ENCODE data around the gene SEMA4D.
A peak's percentile ranks its signal among the peaks of the same experiment; 100 is the strongest.

The SEMA4D gene

DNA sequence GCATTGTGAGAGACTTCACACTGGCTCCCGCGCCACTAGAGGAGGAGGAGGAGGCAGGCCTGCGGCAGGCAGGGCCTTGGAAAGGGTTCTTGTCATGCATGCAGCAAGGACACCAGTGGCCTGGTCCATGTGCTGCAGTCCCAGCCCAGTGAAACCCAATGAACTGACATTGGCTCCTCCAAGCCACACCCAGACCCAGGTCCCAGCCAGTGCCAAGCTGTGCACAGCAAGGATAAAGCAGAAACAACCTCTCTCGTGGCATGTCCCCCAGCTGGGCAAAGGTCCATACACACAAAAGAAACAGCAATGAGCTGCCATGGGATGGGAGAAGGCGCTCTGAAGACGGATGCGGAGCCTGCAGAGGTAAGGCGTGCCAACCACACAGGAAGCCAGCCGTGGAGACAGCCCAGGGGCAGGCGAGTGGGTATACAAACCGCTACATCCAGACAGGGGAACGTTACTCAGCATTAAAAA is 89.2 kb downstream of the SEMA4D start:
- no peak overlapping the region for H3K4me3 ChIP-seq (ENCODE audit: low read depth, low read length)
- TF ChIP-seq, protein P1, sequence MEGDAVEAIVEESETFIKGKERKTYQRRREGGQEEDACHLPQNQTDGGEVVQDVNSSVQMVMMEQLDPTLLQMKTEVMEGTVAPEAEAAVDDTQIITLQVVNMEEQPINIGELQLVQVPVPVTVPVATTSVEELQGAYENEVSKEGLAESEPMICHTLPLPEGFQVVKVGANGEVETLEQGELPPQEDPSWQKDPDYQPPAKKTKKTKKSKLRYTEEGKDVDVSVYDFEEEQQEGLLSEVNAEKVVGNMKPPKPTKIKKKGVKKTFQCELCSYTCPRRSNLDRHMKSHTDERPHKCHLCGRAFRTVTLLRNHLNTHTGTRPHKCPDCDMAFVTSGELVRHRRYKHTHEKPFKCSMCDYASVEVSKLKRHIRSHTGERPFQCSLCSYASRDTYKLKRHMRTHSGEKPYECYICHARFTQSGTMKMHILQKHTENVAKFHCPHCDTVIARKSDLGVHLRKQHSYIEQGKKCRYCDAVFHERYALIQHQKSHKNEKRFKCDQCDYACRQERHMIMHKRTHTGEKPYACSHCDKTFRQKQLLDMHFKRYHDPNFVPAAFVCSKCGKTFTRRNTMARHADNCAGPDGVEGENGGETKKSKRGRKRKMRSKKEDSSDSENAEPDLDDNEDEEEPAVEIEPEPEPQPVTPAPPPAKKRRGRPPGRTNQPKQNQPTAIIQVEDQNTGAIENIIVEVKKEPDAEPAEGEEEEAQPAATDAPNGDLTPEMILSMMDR (conservative IDR thresholded peaks at IDR 0.05; ENCODE audit: low read depth, low read length) = no peak
- DNase-seq (ENCODE audit: low read depth) = no peak

DNA sequence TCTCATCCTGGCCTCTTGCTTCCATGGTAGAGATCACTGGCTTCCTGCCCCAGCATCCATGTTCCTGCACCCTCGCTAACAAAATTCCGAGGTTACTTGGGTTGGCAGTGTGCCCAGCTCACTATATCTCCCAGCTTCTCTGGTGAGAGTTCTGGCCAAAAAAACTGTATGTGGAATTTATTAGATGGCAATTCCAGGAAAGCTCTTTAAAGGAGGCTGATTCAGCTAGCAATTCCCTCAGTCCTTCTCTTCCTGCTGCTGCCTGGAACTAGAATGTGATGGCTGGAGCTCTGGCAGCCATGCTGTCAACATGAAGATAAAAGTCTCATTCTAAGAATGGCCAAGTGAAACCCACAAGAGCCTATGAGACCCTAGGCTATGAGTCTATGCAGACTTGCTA is 90.8 kb downstream of the SEMA4D start:
- H3K4me3 ChIP-seq (ENCODE audit: low read depth, low read length) = no peak overlapping the region

DNA sequence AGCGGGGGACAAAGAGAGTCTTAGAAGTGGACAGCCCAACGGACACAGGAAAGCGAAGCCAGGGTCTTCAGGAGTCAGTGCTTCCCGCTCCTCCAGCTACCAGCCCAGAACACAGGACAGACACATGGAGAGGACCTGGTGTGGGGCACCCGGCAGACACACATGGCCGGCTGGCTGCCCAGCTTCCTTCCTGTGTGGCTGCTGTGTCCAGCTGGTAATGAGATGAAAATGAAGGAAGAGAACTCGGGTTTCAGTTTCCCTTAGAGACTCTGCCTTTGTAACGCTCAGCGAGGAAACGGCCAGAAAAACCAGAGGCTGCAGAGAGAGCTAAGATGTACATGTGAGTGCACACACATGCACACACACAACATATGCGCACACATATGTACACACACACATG is 92.1 kb downstream of the SEMA4D start:
- peak; percentile 26 for DNase-seq (ENCODE audit: low read depth)
- TF ChIP-seq, protein P1 (conservative IDR thresholded peaks at IDR 0.05; ENCODE audit: low read depth, low read length) = no peak
- no peak overlapping the region for H3K4me3 ChIP-seq (ENCODE audit: low read depth, low read length)

More for the DNA sequence above, 90.8 kb downstream of the SEMA4D start:
- no peak for DNase-seq (ENCODE audit: low read depth)
- TF ChIP-seq, protein P1 (conservative IDR thresholded peaks at IDR 0.05; ENCODE audit: low read depth, low read length) = no peak

DNA sequence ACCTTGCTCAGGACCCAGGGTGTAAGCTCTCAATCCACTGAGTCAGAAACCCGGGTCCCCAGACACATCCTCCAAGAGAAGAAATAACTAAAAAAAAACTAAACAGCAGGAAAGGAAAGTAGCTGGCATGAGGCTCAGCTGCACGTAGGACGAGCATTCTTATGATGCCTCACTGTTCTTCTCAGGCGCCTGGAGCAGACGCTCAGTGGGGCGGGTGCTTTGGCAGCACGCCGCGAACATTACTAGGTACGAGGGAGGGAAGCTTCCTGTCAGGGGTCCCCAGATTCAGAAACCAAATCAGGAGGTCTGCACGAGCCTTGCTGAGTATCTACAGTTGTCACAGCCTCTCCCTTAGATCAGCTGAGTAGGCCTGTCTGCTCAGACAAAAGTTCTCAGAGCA is 93.8 kb downstream of the SEMA4D start:
- TF ChIP-seq, protein P1 (conservative IDR thresholded peaks at IDR 0.05; ENCODE audit: low read depth, low read length) = no peak
- DNase-seq (ENCODE audit: low read depth) = no peak
- no peak overlapping the region for H3K4me3 ChIP-seq (ENCODE audit: low read depth, low read length)

DNA sequence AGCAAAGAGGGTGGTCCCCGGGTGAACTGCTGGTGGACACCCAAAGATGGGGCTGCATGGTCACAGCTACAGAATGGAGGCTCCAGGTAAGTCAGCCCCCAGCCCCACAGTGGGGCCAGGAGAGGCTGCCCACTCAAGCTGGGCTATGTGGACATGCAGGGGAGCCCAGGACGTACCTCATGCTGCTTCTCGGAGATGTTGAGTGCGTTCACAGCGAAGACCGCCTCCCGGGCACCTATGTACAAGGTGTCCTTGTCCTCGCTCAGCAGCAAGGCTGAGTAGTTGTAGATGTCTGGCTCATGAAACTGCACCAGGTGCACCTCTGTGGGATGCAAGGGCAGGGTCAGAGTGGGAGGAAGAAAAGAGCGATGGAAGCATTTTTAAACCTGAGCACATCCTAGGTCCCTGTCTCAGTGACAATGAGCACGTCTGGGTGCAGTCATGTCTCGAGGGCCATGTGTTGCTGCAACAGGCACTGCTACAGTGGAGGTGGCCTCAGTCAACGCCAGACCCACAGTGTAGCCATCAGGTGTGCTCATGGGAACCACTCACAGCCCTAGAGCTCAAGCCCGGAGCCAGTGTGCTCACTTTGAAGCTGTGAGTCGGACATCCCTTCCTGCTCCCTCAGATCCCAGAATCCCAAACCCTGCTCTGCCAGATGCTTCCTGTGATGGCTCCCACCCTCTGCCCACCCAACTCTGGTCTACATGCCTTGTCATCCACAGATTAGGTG is 95.1 kb downstream of the SEMA4D start:
- no peak for DNase-seq (ENCODE audit: low read depth)
- TF ChIP-seq, protein P1 (conservative IDR thresholded peaks at IDR 0.05; ENCODE audit: low read depth, low read length) = no peak
- H3K4me3 ChIP-seq (ENCODE audit: low read depth, low read length) = no peak overlapping the region

DNA sequence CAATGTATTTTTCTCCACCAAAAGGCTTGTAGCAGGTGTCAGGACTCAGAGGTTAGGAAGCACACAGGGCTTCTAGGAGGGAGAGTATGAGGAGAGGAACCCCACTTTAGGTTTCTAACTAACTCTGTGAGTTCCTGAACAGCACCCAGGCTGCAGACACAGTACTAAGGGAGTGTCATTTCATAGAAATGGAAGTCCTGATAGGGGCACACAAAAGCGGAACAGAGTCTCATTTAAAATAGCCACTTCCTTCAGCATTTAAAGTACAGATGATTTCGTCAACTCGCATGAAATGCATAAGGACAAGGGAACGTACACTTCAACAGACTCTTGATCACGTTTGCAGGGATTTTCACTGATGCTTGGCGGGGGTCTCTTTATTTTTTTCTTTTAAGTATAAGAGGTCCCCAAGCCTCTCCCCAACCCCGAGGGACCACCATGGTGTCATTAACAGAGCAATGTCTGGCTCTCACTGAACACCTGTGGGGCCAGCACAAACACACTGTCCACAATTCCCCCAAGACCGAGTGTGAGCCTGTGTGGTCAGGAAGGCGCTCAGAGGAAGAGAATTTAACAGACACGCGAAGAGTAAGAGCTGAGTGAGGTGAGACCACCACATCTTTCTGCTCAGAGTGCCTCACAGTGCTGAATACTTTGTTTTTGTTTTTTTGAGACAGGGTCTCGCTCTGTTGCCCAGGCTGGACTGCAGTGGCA is 97.4 kb downstream of the SEMA4D start:
- no peak overlapping the region for H3K4me3 ChIP-seq (ENCODE audit: low read depth, low read length)
- DNase-seq (ENCODE audit: low read depth) = no peak
- TF ChIP-seq, protein P1 (conservative IDR thresholded peaks at IDR 0.05; ENCODE audit: low read depth, low read length) = no peak

Data from choroid plexus epithelial cell (primary cell).